ENCODE data around the gene KTI12.
"Not testable (repeated sequence)": the region's sequence is repeated elsewhere in the genome, so short reads cannot be mapped to it uniquely, and the experiment has no call there.

KTI12 gene

DNA sequence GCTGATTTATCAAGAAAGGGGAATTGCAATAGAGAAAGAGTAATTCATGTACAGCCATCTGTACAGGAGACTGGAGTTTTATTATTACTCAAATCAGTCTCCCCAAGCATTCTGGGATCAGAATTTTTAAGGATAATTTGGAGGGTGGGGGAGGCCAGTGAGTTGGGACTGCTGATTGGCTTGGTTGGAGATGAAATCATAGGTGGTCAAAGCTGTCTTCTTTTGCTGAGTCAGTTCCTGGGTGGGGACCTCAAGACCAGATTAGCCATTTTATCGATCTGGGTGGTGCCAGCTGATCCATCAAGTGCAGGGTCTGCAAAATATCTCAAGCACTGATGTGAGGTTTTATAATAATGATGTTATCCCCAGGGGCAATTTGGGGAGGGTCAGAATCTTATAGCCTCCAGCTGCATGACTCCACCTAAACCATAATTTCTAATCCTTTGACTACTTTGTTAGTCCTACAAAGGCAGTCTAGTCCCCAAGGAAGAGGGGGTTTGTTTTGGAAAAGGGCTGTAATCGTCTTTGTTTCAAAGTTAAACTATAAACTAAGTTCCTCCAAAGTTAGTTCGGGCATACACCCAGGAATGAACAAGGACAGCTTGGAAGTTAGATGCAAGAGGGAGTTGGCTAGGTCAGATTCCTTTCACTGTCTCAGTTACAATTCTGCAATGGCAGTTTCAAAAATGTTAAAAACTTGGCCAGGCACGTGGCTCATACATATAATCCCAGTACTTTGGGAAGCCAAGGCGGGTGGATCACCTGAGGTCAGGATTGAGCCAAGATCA is 26.2 kb downstream of the KTI12 start:
- Histone ChIP-seq H4K20me1 (ENCODE audit: low read depth, low read length) (no peaks in the 10 kb centered on the region), H3K36me3 (ENCODE audit: low read length) (no peaks in the 10 kb centered on the region), H3K4me2 (ENCODE audit: low read depth, low read length, poor library complexity, severe bottlenecking) (no peak overlapping the region), H3K9me3 (ENCODE audit: insufficient read depth, low read length) (no peaks in the 10 kb centered on the region), H3K9me2 (replicated peaks; ENCODE audit: insufficient read depth, low read length) (no peaks in the 10 kb centered on the region), H2AFZ (ENCODE audit: low read depth, low read length, severe bottlenecking) (no peak overlapping the region), H3K9ac (ENCODE audit: low read length) (no peak overlapping the region), H3K79me2 (ENCODE audit: insufficient read depth, low read length) (no peaks in the 10 kb centered on the region), H3K4me3 (ENCODE audit: insufficient read depth, low read length, poor library complexity, severe bottlenecking) (no peak overlapping the region), H3K27me3 (ENCODE audit: low read length) (no peaks in the 10 kb centered on the region), H3K27ac (ENCODE audit: low read depth, low read length) (no peak overlapping the region), H3F3A (ENCODE audit: insufficient read depth) (no peaks in the 10 kb centered on the region)
- no peak for TF ChIP-seq EZH2phosphoT487 (conservative IDR thresholded peaks at IDR 0.05; ENCODE audit: low read length)
- TF ChIP-seq, protein P1, sequence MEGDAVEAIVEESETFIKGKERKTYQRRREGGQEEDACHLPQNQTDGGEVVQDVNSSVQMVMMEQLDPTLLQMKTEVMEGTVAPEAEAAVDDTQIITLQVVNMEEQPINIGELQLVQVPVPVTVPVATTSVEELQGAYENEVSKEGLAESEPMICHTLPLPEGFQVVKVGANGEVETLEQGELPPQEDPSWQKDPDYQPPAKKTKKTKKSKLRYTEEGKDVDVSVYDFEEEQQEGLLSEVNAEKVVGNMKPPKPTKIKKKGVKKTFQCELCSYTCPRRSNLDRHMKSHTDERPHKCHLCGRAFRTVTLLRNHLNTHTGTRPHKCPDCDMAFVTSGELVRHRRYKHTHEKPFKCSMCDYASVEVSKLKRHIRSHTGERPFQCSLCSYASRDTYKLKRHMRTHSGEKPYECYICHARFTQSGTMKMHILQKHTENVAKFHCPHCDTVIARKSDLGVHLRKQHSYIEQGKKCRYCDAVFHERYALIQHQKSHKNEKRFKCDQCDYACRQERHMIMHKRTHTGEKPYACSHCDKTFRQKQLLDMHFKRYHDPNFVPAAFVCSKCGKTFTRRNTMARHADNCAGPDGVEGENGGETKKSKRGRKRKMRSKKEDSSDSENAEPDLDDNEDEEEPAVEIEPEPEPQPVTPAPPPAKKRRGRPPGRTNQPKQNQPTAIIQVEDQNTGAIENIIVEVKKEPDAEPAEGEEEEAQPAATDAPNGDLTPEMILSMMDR (IDR thresholded peaks at IDR 0.05; ENCODE audit: insufficient read depth, low read length, poor library complexity, severe bottlenecking), result no peak

DNA sequence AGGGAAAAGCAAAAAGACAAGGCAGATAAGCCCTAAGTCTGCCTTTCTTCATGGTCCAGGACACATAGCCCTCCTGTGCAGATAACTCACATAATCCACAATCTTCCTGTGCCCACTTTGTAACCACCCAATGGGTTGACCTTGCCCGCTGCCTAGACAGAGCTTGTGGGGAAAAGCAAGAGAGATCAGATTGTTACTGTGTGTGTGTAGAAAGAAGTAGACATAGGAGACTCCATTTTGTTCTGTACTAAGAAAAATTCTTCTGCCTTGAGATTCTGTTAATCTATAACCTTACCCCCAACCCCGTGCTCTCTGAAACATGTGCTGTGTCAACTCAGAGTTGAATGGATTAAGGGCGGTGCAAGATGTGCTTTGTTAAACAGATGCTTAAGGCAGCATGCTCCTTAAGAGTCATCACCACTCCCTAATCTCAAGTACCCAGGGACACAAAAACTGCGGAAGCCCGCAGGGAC is 27.5 kb downstream of the KTI12 start:
- H3K9me2 ChIP-seq (replicated peaks; ENCODE audit: insufficient read depth, low read length); H3K4me2 ChIP-seq (ENCODE audit: low read depth, low read length, poor library complexity, severe bottlenecking): not testable (repeated sequence)

DNA sequence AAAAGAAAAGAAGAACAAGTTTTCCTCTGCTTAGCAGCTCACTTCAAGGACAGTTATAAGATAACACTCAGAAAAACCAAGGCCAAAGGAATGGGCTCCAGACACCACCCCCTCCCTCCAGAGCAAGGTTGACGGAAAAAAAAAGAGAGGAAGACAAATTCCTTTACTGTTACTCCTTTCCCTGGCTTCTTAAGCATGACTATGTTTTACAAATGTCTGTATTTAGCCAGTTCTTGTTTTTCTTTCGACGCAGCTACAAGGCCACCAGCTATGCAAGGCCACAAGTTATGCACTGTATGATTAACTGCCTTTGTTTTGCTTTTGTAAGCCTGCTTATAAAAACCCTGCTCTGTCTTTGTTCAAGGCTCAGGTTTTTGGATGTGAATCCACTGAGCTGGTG is 28.1 kb downstream of the KTI12 start:
- H3K4me2 ChIP-seq (ENCODE audit: low read depth, low read length, poor library complexity, severe bottlenecking); H3K9me3 ChIP-seq (ENCODE audit: insufficient read depth, low read length); H2AFZ ChIP-seq (ENCODE audit: low read depth, low read length, severe bottlenecking); H3K9me2 ChIP-seq (replicated peaks; ENCODE audit: insufficient read depth, low read length); H3K36me3 ChIP-seq (ENCODE audit: low read length); H3K79me2 ChIP-seq (ENCODE audit: insufficient read depth, low read length); H3K9ac ChIP-seq (ENCODE audit: low read length); H3F3A ChIP-seq (ENCODE audit: insufficient read depth); H4K20me1 ChIP-seq (ENCODE audit: low read depth, low read length); H3K27ac ChIP-seq (ENCODE audit: low read depth, low read length); H3K4me3 ChIP-seq (ENCODE audit: insufficient read depth, low read length, poor library complexity, severe bottlenecking); H3K27me3 ChIP-seq (ENCODE audit: low read length): not testable (repeated sequence)

More for the DNA sequence above, 27.5 kb downstream of the KTI12 start:
- H3K36me3 ChIP-seq (ENCODE audit: low read length); H4K20me1 ChIP-seq (ENCODE audit: low read depth, low read length); H3K9ac ChIP-seq (ENCODE audit: low read length); H3K9me3 ChIP-seq (ENCODE audit: insufficient read depth, low read length); H3K27ac ChIP-seq (ENCODE audit: low read depth, low read length); H3K4me3 ChIP-seq (ENCODE audit: insufficient read depth, low read length, poor library complexity, severe bottlenecking); H3K27me3 ChIP-seq (ENCODE audit: low read length); H2AFZ ChIP-seq (ENCODE audit: low read depth, low read length, severe bottlenecking); H3K79me2 ChIP-seq (ENCODE audit: insufficient read depth, low read length); H3F3A ChIP-seq (ENCODE audit: insufficient read depth): not testable (repeated sequence)

GRCh38 chr1:52003877-52004276 is 29.7 kb downstream of the KTI12 start:
- TF ChIP-seq, protein P1 (IDR thresholded peaks at IDR 0.05; ENCODE audit: insufficient read depth, low read length, poor library complexity, severe bottlenecking), result no peak
- no peak for TF ChIP-seq EZH2phosphoT487 (conservative IDR thresholded peaks at IDR 0.05; ENCODE audit: low read length)
- Histone ChIP-seq H3K36me3 (ENCODE audit: low read length) (no peaks in the 10 kb centered on the region), H3K4me2 (ENCODE audit: low read depth, low read length, poor library complexity, severe bottlenecking) (no peak overlapping the region), H2AFZ (ENCODE audit: low read depth, low read length, severe bottlenecking) (no peak overlapping the region), H3K27me3 (ENCODE audit: low read length) (no peaks in the 10 kb centered on the region), H4K20me1 (ENCODE audit: low read depth, low read length) (no peaks in the 10 kb centered on the region), H3K79me2 (ENCODE audit: insufficient read depth, low read length) (no peaks in the 10 kb centered on the region), H3K4me3 (ENCODE audit: insufficient read depth, low read length, poor library complexity, severe bottlenecking) (no peak overlapping the region), H3K9me2 (replicated peaks; ENCODE audit: insufficient read depth, low read length) (no peaks in the 10 kb centered on the region), H3K9ac (ENCODE audit: low read length) (no peak overlapping the region), H3K27ac (ENCODE audit: low read depth, low read length) (no peak overlapping the region), H3F3A (ENCODE audit: insufficient read depth) (no peaks in the 10 kb centered on the region), H3K9me3 (ENCODE audit: insufficient read depth, low read length) (no peaks in the 10 kb centered on the region)

Measured in SU-DHL-6 (cell line).